ENCODE measurements around the gene FEZ2.

DNA sequence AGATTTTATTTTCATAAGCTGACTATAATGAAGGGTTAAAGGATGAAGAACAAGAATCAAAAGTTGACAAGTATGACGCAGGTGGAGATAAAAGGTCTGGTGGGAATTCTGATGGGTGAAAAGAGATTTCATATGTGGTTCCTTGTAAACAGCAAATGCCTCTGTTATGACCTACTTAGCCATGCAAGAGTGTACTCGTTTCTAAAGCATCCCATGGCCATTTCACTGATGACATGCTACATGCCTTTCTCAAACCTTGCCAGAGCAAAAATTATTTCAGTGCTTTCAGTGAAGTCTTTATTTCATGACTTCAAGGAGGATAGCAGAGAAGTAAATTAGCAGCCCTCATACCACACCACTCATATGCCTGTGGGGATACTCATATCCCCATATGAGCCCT lies 71.7 kb downstream of the FEZ2 start:
- TF ChIP-seq HNF4G (IDR thresholded peaks at IDR 0.05; ENCODE audit: borderline replicate concordance, low read depth, low read length) (no peak), HNF4G (CRISPR knock-in tag; IDR thresholded peaks at IDR 0.05; ENCODE audit: borderline replicate concordance, low read depth) (no peak), IRX3 (CRISPR knock-in tag; IDR thresholded peaks at IDR 0.05; ENCODE audit: borderline replicate concordance, low read depth) (no peak), EZH2 (conservative IDR thresholded peaks at IDR 0.05; ENCODE audit: low read depth, low read length) (no peak), NR2F1 (CRISPR knock-in tag; IDR thresholded peaks at IDR 0.05) (no peak), ZBTB33 (CRISPR knock-in tag; IDR thresholded peaks at IDR 0.05) (no peak), CBX2 (IDR thresholded peaks at IDR 0.05; ENCODE audit: low read depth, low read length) (no peak), CBX2 (CRISPR knock-in tag; IDR thresholded peaks at IDR 0.05; ENCODE audit: low read depth) (no peak), GTF2F1 (IDR thresholded peaks at IDR 0.05; ENCODE audit: low read length) (no peak), RFX5 (IDR thresholded peaks at IDR 0.05; ENCODE audit: low read depth, low read length) (no peak), EP300 (IDR thresholded peaks at IDR 0.05; ENCODE audit: low read depth in 2 of 2, low read length in 2 of 2) (no peak), EP300 (CRISPR knock-in tag; IDR thresholded peaks at IDR 0.05; ENCODE audit: borderline replicate concordance) (no peak), AGO2 (optimal IDR thresholded peaks at IDR 0.05; ENCODE audit: low read depth, low read length) (no peak), ZNF138 (CRISPR knock-in tag; IDR thresholded peaks at IDR 0.05; ENCODE audit: low read depth) (no peak)
